H1 (cell line): Measurements from ENCODE around the gene GPR35. TPM values are rescaled to one million over a fixed set of nuclear protein-coding genes. Genes with fewer than 3 reads are reported as not detected.

Experiments used
- CTCF ChIA-PET: fragments of 300-600 bp; sonication (Branson Sonifier 250); formaldehyde crosslinking; loops from one replicate; lab custom pipeline; 2021; ENCODE audit not compliant: partially characterized antibody; lab: Charles Lee
- POLR2A ChIA-PET: fragments of 300-600 bp; sonication (Branson Sonifier 250); formaldehyde crosslinking; loops from one replicate; lab custom pipeline; 2021; ENCODE audit warnings: inconsistent platforms; ENCODE audit not compliant: partially characterized antibody; lab: Charles Lee
- DNase-seq, 2 experiments: peaks; one replicate each; pipeline versions ENCODE4 v3.0.0 to v3.0.0-alpha.2; 2010 to 2022; ENCODE audit warnings: low spot score in 2 of 2, low read depth in 1 of 2, mixed read lengths in 1 of 2
- FAIRE-seq: peaks from 2 replicates; lab custom pipeline; 2011; peaks lifted over from hg19 to GRCh38; lab: Jason Lieb, UNC
- H2AFZ ChIP-seq: 2 replicates; pipeline ENCODE4 v1.8.1; 2012; ENCODE audit warnings: low read length, inconsistent platforms
- H2AK5ac ChIP-seq: 2 replicates; pipeline ENCODE4 v1.6.1; 2013; ENCODE audit warnings: low read depth, low read length
- H2BK120ac ChIP-seq: replicated peaks from 2 replicates; pipeline ENCODE3; 2013; ENCODE audit warnings: low read depth, low read length, inconsistent platforms
- H2BK12ac ChIP-seq: 2 replicates; pipeline ENCODE4 v1.6.1; 2013; ENCODE audit warnings: low read depth, low read length
- H2BK15ac ChIP-seq: 2 replicates; pipeline ENCODE4 v1.6.1; 2013; ENCODE audit warnings: low read length
- H2BK20ac ChIP-seq: 2 replicates; pipeline ENCODE4 v1.6.1; 2013; ENCODE audit warnings: low read length
- H2BK5ac ChIP-seq: 2 replicates; pipeline ENCODE4 v1.6.1; 2013; ENCODE audit warnings: low read depth, low read length
- H3K14ac ChIP-seq: 2 replicates; pipeline ENCODE4 v1.6.1; 2013; ENCODE audit warnings: inconsistent platforms; ENCODE audit not compliant: insufficient read length
- H3K18ac ChIP-seq: 2 replicates; pipeline ENCODE4 v1.6.1; 2013; ENCODE audit warnings: low read length; ENCODE audit errors: extremely low read depth
- H3K23ac ChIP-seq: 2 replicates; pipeline ENCODE4 v1.6.1; 2013; ENCODE audit warnings: inconsistent platforms; ENCODE audit not compliant: insufficient read length
- H3K23me2 ChIP-seq: 2 replicates; pipeline ENCODE4 v1.6.1; 2013; ENCODE audit warnings: low read depth, low read length
- H3K27ac ChIP-seq: 2 replicates; pipeline ENCODE4 v1.6.1; 2011; ENCODE audit warnings: low read depth, low read length, inconsistent platforms
- H3K27me3 ChIP-seq, 4 experiments: replicated peaks in 1 of 4; 1 replicate in 1 of 4; 2 replicates in 3 of 4; pipeline versions ENCODE4 v1.6.1 to v1.8.1; 2011 to 2013; ENCODE audit warnings: low read length in 3 of 4, mild to moderate bottlenecking in 3 of 4, inconsistent platforms in 2 of 4, mixed read lengths in 2 of 4, moderate library complexity in 1 of 4; ENCODE audit not compliant: control insufficient read depth in 3 of 4, insufficient read depth in 3 of 4; ENCODE audit errors: extremely low read depth in 1 of 4
- H3K36me3 ChIP-seq, 4 experiments: 2 replicates each; pipeline versions ENCODE4 v1.6.1 to v1.8.1; 2011 to 2013; ENCODE audit warnings: mild to moderate bottlenecking in 4 of 4, low read length in 3 of 4, moderate library complexity in 2 of 4, control low read depth in 1 of 4, inconsistent platforms in 1 of 4; ENCODE audit not compliant: insufficient read depth in 4 of 4, control insufficient read depth in 2 of 4
- H3K4ac ChIP-seq: replicated peaks from 2 replicates; pipeline ENCODE3; 2013; ENCODE audit warnings: low read length, low read depth, mixed read lengths, inconsistent platforms; ENCODE audit not compliant: insufficient read length
- H3K4me1 ChIP-seq, 4 experiments: replicated peaks in 1 of 4; 1 replicate in 1 of 4; 2 replicates in 3 of 4; pipeline versions ENCODE4 v1.6.1 to v1.8.1; 2011 to 2013; ENCODE audit warnings: low read length in 3 of 4, inconsistent platforms in 2 of 4, mixed read lengths in 1 of 4; ENCODE audit not compliant: insufficient read depth in 4 of 4, control insufficient read depth in 3 of 4
- H3K4me2 ChIP-seq, 2 experiments: 2 replicates each; pipeline versions ENCODE4 v1.6.1 to v1.8.1; 2011 to 2013; ENCODE audit warnings: low read depth in 2 of 2, low read length in 2 of 2, control low read depth in 1 of 2, inconsistent platforms in 1 of 2, mild to moderate bottlenecking in 1 of 2; ENCODE audit not compliant: insufficient read depth in 1 of 2
- H3K4me3 ChIP-seq, 4 experiments: fragments of 200-600, 300-600 bp in 1 of 4; sonication (generic), shearing (Covaris generic), sonication (Bioruptor Twin) in 1 of 4; 2 replicates each; pipeline versions ENCODE4 v1.5.1 to v1.8.1; 2011 to 2016; ENCODE audit warnings: low read length in 4 of 4, low read depth in 3 of 4, control low read depth in 2 of 4, inconsistent platforms in 2 of 4, mild to moderate bottlenecking in 2 of 4, mixed read lengths in 1 of 4, moderate library complexity in 1 of 4; ENCODE audit not compliant: insufficient read depth in 2 of 4; ENCODE audit errors: extremely low read depth in 1 of 4
- H3K56ac ChIP-seq: replicated peaks from 2 replicates; pipeline ENCODE3; 2013; ENCODE audit warnings: low read depth, mild to moderate bottlenecking, mixed read lengths, low read length, inconsistent platforms; ENCODE audit not compliant: insufficient read length
- H3K79me1 ChIP-seq: 2 replicates; pipeline ENCODE4 v1.6.1; 2013; ENCODE audit warnings: low read depth, low read length, control low read depth
- H3K79me2 ChIP-seq, 2 experiments: 2 replicates each; pipeline versions ENCODE4 v1.6.1 to v1.8.1; 2012 to 2013; ENCODE audit warnings: low read length in 2 of 2, mild to moderate bottlenecking in 2 of 2, inconsistent platforms in 1 of 2; ENCODE audit not compliant: insufficient read depth in 2 of 2, control insufficient read depth in 1 of 2
- H3K9ac ChIP-seq, 4 experiments: replicated peaks in 1 of 4; 1 replicate in 1 of 4; 2 replicates in 3 of 4; pipeline versions ENCODE4 v1.6.1 to v1.8.1; 2011 to 2013; ENCODE audit warnings: low read depth in 3 of 4, low read length in 3 of 4, control low read depth in 2 of 4, mild to moderate bottlenecking in 2 of 4, moderate library complexity in 2 of 4, inconsistent platforms in 1 of 4; ENCODE audit errors: extremely low read depth in 1 of 4
- H3K9me3 ChIP-seq, 2 experiments: 2 replicates each; pipeline versions ENCODE4 v1.6.1 to v1.8.1; 2012 to 2013; ENCODE audit warnings: mild to moderate bottlenecking in 2 of 2, moderate library complexity in 2 of 2, control low read depth in 1 of 2, inconsistent platforms in 1 of 2, low read depth in 1 of 2, low read length in 1 of 2, mixed read lengths in 1 of 2; ENCODE audit not compliant: insufficient read depth in 2 of 2
- H4K20me1 ChIP-seq, 2 experiments: replicated peaks in 1 of 2; 2 replicates each; pipeline versions ENCODE3 to v1.8.1; 2011 to 2013; ENCODE audit warnings: inconsistent platforms in 2 of 2, low read length in 2 of 2, mild to moderate bottlenecking in 1 of 2; ENCODE audit not compliant: insufficient read depth in 2 of 2, control insufficient read depth in 1 of 2
- H4K5ac ChIP-seq: 2 replicates; pipeline ENCODE4 v1.6.1; 2013; ENCODE audit warnings: low read length, low read depth, mixed read lengths, inconsistent platforms; ENCODE audit not compliant: insufficient read length
- H4K8ac ChIP-seq: 2 replicates; pipeline ENCODE4 v1.8.0; 2013; ENCODE audit warnings: mild to moderate bottlenecking, moderate library complexity, low read length, inconsistent platforms; ENCODE audit not compliant: insufficient read depth; ENCODE audit errors: extremely low read depth
- H4K91ac ChIP-seq: replicated peaks from 2 replicates; pipeline ENCODE3; 2013; ENCODE audit warnings: low read length, mixed read lengths, inconsistent platforms; ENCODE audit not compliant: insufficient read length
- BACH1 ChIP-seq: IDR thresholded peaks from 2 replicates; pipeline ENCODE4 v1.6.1; 2012; ENCODE audit warnings: low read length, improper control_type of control experiment
- CBX8 ChIP-seq: fragments of 300-800, 300-1000 bp; sonication (generic); IDR thresholded peaks from 2 replicates; pipeline ENCODE4 v1.7.1; 2016; ENCODE audit warnings: low read depth, low read length, borderline replicate concordance
- EP300 ChIP-seq, 2 experiments: IDR thresholded peaks; 1 replicate in 1 of 2; 2 replicates in 1 of 2; pipeline ENCODE4 v1.6.1; 2011 to 2012; ENCODE audit warnings: low read depth in 2 of 2, low read length in 2 of 2, mild to moderate bottlenecking in 2 of 2, borderline replicate concordance in 1 of 2, inconsistent platforms in 1 of 2, moderate library complexity in 1 of 2
- KDM5A ChIP-seq: fragments of 200-600 bp; IDR thresholded peaks from 2 replicates; pipeline ENCODE4 v1.7.1; 2012; ENCODE audit warnings: mild to moderate bottlenecking, low read length, inconsistent platforms, mixed read lengths
- SAP30 ChIP-seq: fragments of 300-600 bp; sonication (generic); IDR thresholded peaks from 2 replicates; pipeline ENCODE4 v1.7.1; 2012; ENCODE audit warnings: low read length, moderate library complexity, mild to moderate bottlenecking, inconsistent platforms; ENCODE audit not compliant: insufficient read depth, insufficient replicate concordance
- SP2 ChIP-seq: IDR thresholded peaks from 2 replicates; pipeline ENCODE4 v1.6.1; 2012; ENCODE audit warnings: mild to moderate bottlenecking, low read length, inconsistent platforms
- TAF1 ChIP-seq: IDR thresholded peaks from 2 replicates; pipeline ENCODE4 v1.6.1; 2011; ENCODE audit warnings: mild to moderate bottlenecking, low read depth, low read length
- TCF12 ChIP-seq: IDR thresholded peaks from 2 replicates; pipeline ENCODE4 v1.6.1; 2011; ENCODE audit warnings: low read depth, mild to moderate bottlenecking, low read length
- WGBS, 2 experiments: shearing (Covaris generic) in 1 of 2; methylation state at CpG; one replicate each; pipeline versions ENCODE4 v1.1.6 to v1.1.7; 2013 to 2015; ENCODE audit warnings: low lambda C conversion rate in 2 of 2, mixed read lengths in 2 of 2, inconsistent platforms in 1 of 2, low coverage in 1 of 2, missing lambda C conversion rate in 1 of 2; ENCODE audit not compliant: insufficient replicate concordance in 2 of 2, insufficient coverage in 1 of 2, insufficient read length in 1 of 2; ENCODE audit errors: extremely low coverage in 1 of 2, missing lambda C conversion rate in 1 of 2; 5-methylcytosine and 5-hydroxymethylcytosine counted together
- polyA plus RNA-seq, 7 experiments: library from polyadenylated mRNA; depleted of rRNA in 3 of 7; stranded (reverse) in 5 of 7; unstranded in 2 of 7; fragments of >200 nt in 5 of 7; fragments of 200-250 nt in 2 of 7; gene quantifications; 1 replicate in 5 of 7; 2 replicates in 1 of 7; 4 replicates in 1 of 7; pipeline versions ENCODE4 v1.2.1 to v1.2.3, GENCODE V29; 2011 to 2013; ENCODE audit warnings: missing spikeins in 2 of 7, mixed read lengths in 2 of 7
- total RNA-seq: library from RNA; stranded (reverse); fragmentation: NEBNext Ultra II Directional; extraction: Animal tissue kit (Norgen Biotek cat#: 25700); gene quantifications from 2 replicates; pipeline ENCODE4 v1.2.1, GENCODE V29; 2021
- TF ChIP-seq, protein P1 (sequence below), 3 experiments: IDR thresholded peaks; 1 replicate in 2 of 3; 2 replicates in 1 of 3; pipeline versions ENCODE4 v1.5.1 to v1.6.1; 2011; ENCODE audit warnings: low read length in 3 of 3, mild to moderate bottlenecking in 3 of 3, inconsistent platforms in 2 of 3, low read depth in 1 of 3, moderate library complexity in 1 of 3; ENCODE audit not compliant: insufficient read depth in 1 of 3; ENCODE audit errors: control extremely low read depth in 1 of 3

GPR35 gene
- total and polyA plus RNA-seq, 2 of the 8 experiments (the other 6 are each of a cell fraction or from before 2014, with no cell fraction given): 0.47 TPM; not detected in 1

DNA sequence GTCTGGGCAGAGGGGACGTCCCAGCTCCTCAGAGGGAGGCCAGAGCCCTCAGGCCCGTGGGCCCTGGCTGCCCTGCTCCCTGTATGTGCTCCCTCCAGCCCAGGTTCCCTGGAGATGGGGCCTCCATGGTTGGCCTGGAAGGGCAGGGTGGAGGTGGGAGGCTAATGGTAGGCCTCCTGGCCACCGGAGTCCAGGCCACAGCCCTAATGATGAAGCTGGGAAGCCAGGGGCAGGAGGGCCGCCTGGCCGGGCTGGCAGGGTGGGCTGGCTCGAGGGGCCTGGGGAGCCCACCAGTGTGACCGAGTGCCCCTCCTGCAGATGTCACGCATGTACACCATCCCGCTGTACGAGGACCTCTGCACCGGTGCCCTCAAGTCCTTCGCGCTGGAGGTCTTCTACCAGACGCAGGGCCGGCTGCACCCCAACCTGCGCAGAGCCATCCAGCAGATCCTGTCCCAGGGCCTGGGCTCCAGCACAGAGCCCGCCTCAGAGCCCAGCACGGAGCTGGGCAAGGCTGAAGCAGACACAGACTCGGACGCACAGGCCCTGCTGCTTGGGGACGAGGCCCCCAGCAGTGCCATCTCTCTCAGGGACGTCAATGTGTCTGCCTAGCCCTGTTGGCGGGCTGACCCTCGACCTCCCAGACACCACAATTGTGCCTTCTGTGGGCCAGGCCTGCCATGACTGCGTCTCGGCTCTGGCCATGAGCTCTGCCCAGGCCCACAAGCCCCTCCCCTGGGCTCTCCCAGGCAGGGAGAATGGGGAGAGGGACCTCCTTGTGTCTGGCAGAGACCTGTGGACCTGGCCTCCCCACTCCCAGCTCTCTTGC lies 47.8 kb upstream of the GPR35 start:
- H4K20me1 ChIP-seq: peaks cover 8 to 16% of the 10 kb centered on the region in 2 experiments
- TF ChIP-seq TCF12 (no peak), SAP30 (no peak), CBX8 (no peak), KDM5A (no peak), EP300 (IDR thresholded peaks at IDR 0.05; ENCODE audit: borderline replicate concordance in 1 of 2, low read depth in 2 of 2, low read length in 2 of 2) (no peak), SP2 (no peak), BACH1 (no peak), TAF1 (no peak)
- TF ChIP-seq, protein P1, sequence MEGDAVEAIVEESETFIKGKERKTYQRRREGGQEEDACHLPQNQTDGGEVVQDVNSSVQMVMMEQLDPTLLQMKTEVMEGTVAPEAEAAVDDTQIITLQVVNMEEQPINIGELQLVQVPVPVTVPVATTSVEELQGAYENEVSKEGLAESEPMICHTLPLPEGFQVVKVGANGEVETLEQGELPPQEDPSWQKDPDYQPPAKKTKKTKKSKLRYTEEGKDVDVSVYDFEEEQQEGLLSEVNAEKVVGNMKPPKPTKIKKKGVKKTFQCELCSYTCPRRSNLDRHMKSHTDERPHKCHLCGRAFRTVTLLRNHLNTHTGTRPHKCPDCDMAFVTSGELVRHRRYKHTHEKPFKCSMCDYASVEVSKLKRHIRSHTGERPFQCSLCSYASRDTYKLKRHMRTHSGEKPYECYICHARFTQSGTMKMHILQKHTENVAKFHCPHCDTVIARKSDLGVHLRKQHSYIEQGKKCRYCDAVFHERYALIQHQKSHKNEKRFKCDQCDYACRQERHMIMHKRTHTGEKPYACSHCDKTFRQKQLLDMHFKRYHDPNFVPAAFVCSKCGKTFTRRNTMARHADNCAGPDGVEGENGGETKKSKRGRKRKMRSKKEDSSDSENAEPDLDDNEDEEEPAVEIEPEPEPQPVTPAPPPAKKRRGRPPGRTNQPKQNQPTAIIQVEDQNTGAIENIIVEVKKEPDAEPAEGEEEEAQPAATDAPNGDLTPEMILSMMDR (IDR thresholded peaks at IDR 0.05; ENCODE audit: control extremely low read depth in 1 of 3, insufficient read depth in 1 of 3, low read depth in 1 of 3, low read length in 3 of 3): no peak

More for the DNA sequence above, 47.8 kb upstream of the GPR35 start:
- Histone ChIP-seq H3K9ac (no peak overlapping the region), H2AK5ac (no peak overlapping the region), H3K9me3 (no peaks in the 10 kb centered on the region), H3K23me2 (no peaks in the 10 kb centered on the region), H3K27me3 (no peaks in the 10 kb centered on the region), H4K91ac (no peak overlapping the region), H4K8ac (peak overlapping the region; percentile 25), H2BK15ac (no peak overlapping the region), H2AFZ (no peak overlapping the region), H2BK120ac (no peak overlapping the region), H3K4ac (no peak overlapping the region), H3K23ac (no peak overlapping the region), H3K14ac (no peak overlapping the region), H3K4me1 (peaks cover 0 to 9% (median 0%) of the 10 kb centered on the region in 4 experiments; a peak in 2 of 7 replicates), H3K36me3 (no peaks in the 10 kb centered on the region), H3K27ac (no peak overlapping the region), H3K4me2 (no peak overlapping the region), H3K79me2 (0 out of 4 replicates have a peak, but pooled peaks cover 0 to 3% of the 10 kb centered on the region in 2 experiments), H2BK20ac (no peak overlapping the region), H2BK5ac (no peak overlapping the region), H3K18ac (no peak overlapping the region), H3K56ac (no peak overlapping the region), H2BK12ac (no peak overlapping the region), H4K5ac (no peak overlapping the region), H3K79me1 (peaks cover 5% of the 10 kb centered on the region), H3K4me3 (no peak overlapping the region)
- POLR2A ChIA-PET: interaction anchor here (0.7 to 1.4 kb wide), 3 partner anchors 9 to 12 kb away, joined by 3 read pairs; partner anchors contain the start of genes CAPN10 and RNPEPL1
- WGBS, 2 experiments: 90% methylated on average over 19 of the region's 26 CpGs; no CpG with 5 or more reads in 1 of the 2 experiments
- CTCF ChIA-PET: interaction anchor here (0.7 to 1.3 kb wide), 4 partner anchors 12 to 27 kb away, joined by 3 to 5 read pairs (median 3); no protein-coding TSS in a partner anchor
- no peak for DNase-seq
- FAIRE-seq: no peak
